Measurements from ENCODE around the gene MAPK8IP2.

DNA sequence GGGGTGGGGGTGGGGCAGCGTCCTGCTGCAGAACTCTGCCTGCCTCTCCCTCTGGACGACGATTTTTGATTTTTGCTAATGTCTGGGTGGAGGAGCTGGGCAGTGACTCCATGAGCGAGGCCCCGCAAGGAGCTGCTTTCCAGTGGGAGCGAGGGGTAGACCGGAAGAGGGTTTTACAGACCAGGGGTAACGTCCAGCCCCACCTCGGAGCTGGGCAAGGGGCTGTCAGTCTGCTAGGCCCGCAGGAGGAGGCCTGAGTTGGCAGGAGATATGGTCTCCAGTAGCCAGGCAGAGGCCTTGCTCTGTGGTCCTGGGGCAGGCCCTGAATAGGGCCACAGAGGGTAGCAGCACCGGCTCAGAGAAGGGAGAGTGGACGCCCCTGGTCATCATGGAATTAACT, 9.0 kb downstream of the MAPK8IP2 start:
- TF ChIP-seq, protein P1, sequence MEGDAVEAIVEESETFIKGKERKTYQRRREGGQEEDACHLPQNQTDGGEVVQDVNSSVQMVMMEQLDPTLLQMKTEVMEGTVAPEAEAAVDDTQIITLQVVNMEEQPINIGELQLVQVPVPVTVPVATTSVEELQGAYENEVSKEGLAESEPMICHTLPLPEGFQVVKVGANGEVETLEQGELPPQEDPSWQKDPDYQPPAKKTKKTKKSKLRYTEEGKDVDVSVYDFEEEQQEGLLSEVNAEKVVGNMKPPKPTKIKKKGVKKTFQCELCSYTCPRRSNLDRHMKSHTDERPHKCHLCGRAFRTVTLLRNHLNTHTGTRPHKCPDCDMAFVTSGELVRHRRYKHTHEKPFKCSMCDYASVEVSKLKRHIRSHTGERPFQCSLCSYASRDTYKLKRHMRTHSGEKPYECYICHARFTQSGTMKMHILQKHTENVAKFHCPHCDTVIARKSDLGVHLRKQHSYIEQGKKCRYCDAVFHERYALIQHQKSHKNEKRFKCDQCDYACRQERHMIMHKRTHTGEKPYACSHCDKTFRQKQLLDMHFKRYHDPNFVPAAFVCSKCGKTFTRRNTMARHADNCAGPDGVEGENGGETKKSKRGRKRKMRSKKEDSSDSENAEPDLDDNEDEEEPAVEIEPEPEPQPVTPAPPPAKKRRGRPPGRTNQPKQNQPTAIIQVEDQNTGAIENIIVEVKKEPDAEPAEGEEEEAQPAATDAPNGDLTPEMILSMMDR (IDR thresholded peaks at IDR 0.05): no peak
- TF ChIP-seq EZH2 (IDR thresholded peaks at IDR 0.05) (no peak), EZH2phosphoT487 (IDR thresholded peaks at IDR 0.05) (no peak)
